SHP77 treated with DMSO at 0.1 percent for 48 hours (cell line): ENCODE results near the gene RNF103.

Experiments
- DNase-seq: peaks from one replicate; lab custom pipeline; 2025; lab: John Stamatoyannopoulos, UW

Gene RNF103

GRCh38 chr2:86566158-86566820 lies 57.4 kb downstream of the RNF103 start:
- no peak for DNase-seq

- DNase-seq = no peak
Observed at GRCh38 chr2:86563650-86564061, 60.0 kb downstream of the RNF103 start.

- peak; percentile 86 for DNase-seq
Observed at GRCh38 chr2:86562922-86563649, 60.6 kb downstream of the RNF103 start, which contains the start of gene CHMP3. TSS of gene CHMP3 (minus strand) at chr2:86563443. CDS start at chr2:86563348, 95 bp downstream.

- no peak for DNase-seq
Observed at GRCh38 chr2:86562485-86562921, 61.2 kb downstream of the RNF103 start.

GRCh38 chr2:86557836-86558235 lies 65.8 kb downstream of the RNF103 start:
- no peak for DNase-seq

- peak; percentile 24 for DNase-seq
Observed at GRCh38 chr2:86556508-86556907, 67.2 kb downstream of the RNF103 start.
